ENCODE measurements around the gene QRICH1. TPM values are rescaled to one million over a fixed set of nuclear protein-coding genes. Genes with fewer than 3 reads are reported as not detected.
A peak's percentile ranks its signal among the peaks of the same experiment; 100 is the strongest.

The QRICH1 gene
- total and polyA plus RNA-seq, 2 of the 13 experiments (the other 11 are each of a cell fraction or from before 2014, with no cell fraction given): 52.6 to 102 TPM

GRCh38 chr3:49120438-49121131, 26.7 kb upstream of the QRICH1 start, which contains the start of gene USP19 (continued):
- TF ChIP-seq ZNF121 (CRISPR knock-in tag; IDR thresholded peaks at IDR 0.05) (peak; percentile 20; the same call in 1 of the 2 replicates), ZNF34 (CRISPR knock-in tag; IDR thresholded peaks at IDR 0.05; ENCODE audit: borderline replicate concordance) (no peak), ZNF646 (CRISPR knock-in tag; IDR thresholded peaks at IDR 0.05) (no peak), ZNF496 (CRISPR knock-in tag; IDR thresholded peaks at IDR 0.05; ENCODE audit: insufficient replicate concordance) (no peak), NCOA1 (CRISPR knock-in tag; IDR thresholded peaks at IDR 0.05) (no peak), REL (CRISPR knock-in tag; conservative IDR thresholded peaks at IDR 0.05) (peak; percentile 36; the same call in 1 of the 2 replicates), FOXK1 (CRISPR knock-in tag; IDR thresholded peaks at IDR 0.05; ENCODE audit: borderline replicate concordance, low read depth) (peak; percentile 92), EHMT2 (IDR thresholded peaks at IDR 0.05; ENCODE audit: borderline replicate concordance, low read depth, low read length) (no peak), ZNF709 (CRISPR knock-in tag; IDR thresholded peaks at IDR 0.05) (0 out of 2 replicates have a peak, but pooled peaks have one; percentile 47), ZNF781 (CRISPR knock-in tag; IDR thresholded peaks at IDR 0.05; ENCODE audit: borderline replicate concordance, not compliant biosample characterization) (peak; percentile 52), ZBTB39 (CRISPR knock-in tag; IDR thresholded peaks at IDR 0.05) (no peak), GTF2F1 (IDR thresholded peaks at IDR 0.05; ENCODE audit: low read length) (no peak)
- TF ChIP-seq, protein P1, sequence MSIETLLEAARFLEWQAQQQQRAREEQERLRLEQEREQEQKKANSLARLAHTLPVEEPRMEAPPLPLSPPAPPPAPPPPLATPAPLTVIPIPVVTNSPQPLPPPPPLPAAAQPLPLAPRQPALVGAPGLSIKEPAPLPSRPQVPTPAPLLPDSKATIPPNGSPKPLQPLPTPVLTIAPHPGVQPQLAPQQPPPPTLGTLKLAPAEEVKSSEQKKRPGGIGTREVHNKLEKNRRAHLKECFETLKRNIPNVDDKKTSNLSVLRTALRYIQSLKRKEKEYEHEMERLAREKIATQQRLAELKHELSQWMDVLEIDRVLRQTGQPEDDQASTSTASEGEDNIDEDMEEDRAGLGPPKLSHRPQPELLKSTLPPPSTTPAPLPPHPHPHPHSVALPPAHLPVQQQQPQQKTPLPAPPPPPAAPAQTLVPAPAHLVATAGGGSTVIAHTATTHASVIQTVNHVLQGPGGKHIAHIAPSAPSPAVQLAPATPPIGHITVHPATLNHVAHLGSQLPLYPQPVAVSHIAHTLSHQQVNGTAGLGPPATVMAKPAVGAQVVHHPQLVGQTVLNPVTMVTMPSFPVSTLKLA (IDR thresholded peaks at IDR 0.05): 0 out of 2 replicates have a peak, but pooled peaks have one; percentile 23
- TF ChIP-seq, protein P2, sequence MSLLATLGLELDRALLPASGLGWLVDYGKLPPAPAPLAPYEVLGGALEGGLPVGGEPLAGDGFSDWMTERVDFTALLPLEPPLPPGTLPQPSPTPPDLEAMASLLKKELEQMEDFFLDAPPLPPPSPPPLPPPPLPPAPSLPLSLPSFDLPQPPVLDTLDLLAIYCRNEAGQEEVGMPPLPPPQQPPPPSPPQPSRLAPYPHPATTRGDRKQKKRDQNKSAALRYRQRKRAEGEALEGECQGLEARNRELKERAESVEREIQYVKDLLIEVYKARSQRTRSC (CRISPR knock-in tag; IDR thresholded peaks at IDR 0.05; ENCODE audit: low read depth): no peak
- TF ChIP-seq, protein P3, sequence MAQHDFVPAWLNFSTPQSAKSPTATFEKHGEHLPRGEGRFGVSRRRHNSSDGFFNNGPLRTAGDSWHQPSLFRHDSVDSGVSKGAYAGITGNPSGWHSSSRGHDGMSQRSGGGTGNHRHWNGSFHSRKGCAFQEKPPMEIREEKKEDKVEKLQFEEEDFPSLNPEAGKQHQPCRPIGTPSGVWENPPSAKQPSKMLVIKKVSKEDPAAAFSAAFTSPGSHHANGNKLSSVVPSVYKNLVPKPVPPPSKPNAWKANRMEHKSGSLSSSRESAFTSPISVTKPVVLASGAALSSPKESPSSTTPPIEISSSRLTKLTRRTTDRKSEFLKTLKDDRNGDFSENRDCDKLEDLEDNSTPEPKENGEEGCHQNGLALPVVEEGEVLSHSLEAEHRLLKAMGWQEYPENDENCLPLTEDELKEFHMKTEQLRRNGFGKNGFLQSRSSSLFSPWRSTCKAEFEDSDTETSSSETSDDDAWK (CRISPR knock-in tag; IDR thresholded peaks at IDR 0.05): no peak

All from HepG2 (cell line).